Activated T-cell treated with anti-CD3 and anti-CD28 coated beads, Interleukin-2, amount 50 U/mL, for 48 hours (primary cell): ENCODE measurements around the gene ZNF460.
"Not testable (repeated sequence)": the region's sequence is repeated elsewhere in the genome, so short reads cannot be mapped to it uniquely, and the experiment has no call there.

Experiments
- DNase-seq, 2 experiments: peaks; one replicate each; pipeline ENCODE4 v3.0.0-alpha.2; 2020

Gene ZNF460

DNA sequence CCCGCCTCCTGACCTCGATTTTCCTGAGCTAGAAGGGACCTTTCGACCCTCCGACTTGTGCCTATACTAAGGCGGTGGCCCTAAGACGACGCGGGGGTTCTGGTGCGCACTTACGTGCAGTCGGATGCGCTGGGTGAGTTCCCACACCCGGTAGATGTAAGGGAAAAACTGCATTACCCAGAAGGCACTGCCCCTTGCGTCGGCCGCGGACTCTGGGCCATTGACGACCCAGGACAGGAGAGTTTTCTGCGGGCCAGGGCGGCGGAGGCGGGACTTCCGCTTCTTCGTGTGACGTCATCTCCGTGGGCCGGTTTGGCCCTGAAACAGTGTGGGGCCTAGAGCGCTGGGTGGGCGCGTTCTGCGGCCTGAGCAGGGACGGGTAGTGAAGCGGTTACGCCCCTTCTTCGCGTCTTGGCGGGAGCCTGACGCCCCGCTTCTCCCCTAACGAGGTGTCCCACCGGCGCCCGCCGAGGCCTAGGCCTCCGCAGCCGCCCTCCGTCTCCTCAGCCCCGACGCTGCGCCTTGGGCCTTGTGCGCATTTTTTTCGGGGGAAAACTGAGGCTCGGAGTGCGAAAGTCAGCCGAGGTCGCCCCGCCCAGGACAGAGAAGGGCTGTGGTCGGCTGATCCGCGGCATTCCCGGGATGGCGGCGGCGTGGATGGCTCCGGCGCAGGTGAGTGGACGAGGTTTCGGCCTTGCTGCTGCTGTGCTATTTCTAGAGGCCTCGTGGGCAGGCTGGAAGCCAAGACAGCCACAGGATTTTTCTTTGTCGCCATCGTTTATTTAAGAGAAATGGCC is at the start of gene ZNF460:
Gene ZNF460, plus strand, starts transcription at position 321 of the 797 bp plus-strand sequence. Its CDS starts 322 bp downstream, at position 643.
- peak; percentile 97 for DNase-seq

DNA sequence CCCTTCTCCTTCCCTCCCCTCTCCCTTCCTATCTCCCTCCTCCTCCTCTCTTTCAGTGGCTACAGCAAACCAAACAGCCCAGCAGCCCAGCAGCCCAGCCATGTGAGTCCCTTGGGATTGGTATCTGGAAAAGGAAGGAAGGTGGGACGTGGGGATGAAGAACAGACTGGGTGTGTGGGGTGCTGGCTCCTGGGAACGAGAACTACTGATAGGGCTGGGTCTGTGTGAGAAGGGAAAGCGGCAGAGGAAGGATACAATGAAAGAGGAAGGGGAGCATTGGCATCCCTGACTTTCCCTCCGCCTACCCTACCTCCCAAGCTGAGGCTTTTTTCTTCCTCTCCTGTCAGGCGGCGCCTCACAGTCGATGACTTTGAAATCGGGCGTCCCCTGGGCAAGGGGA is 48.6 kb upstream of the ZNF460 start:
- no peak for DNase-seq

GRCh38 chr19:57233207-57233606 is 47.1 kb upstream of the ZNF460 start:
- DNase-seq: no peak

DNA sequence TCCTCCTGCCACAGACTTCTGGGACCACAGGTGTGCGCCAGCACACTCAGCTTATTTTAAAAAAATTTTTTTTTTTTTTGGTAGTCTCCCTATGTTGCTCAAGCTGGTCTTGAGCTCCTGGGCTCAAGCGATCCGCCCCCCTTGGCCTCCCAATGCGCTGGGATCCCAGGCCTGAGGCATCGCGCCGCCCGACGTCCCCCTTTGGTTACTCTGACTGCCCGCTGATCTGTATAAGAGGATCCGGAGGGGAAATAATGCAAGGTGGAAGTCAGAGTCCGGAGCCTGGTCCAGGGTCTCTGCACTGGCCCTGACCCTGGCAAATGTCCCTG is 40.3 kb upstream of the ZNF460 start:
- DNase-seq: no peak

DNA sequence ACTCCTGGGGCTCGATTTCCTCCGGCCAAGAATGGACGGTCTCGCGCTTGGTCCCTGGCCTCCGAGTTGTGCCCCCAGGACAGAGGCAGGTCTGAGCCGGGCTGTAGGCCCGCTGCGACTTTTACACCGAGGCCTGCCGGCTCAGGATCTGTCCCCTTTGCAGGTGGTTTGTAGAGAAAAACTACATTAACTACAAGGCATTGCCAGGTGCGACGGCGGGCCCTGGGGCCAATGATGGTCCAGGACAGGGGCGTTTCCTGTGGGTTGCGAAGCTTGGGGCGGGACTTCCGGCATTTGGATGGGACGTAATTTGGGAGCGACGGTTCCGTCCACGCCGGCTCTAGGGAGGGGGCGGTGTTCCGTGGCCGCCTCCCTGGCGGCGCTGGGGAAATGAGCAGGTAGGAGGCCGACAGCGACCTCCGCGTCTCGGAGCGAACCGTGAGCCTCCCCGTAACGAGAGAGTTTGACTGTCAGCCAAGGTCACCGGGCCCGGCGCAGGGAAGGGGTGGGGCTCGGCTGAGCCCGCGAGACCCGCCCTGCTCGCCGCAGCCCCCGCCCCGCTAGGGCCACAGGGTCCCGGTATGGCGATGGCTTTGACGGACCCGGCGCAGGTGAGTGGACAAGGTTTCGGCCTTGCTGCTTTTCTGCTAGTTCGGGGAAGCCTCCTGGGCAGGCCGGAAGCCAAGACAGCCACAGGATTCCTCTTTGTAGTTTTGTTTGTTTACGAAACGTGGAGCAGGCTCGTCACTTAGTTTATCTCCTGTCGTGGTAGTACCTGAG is 39.8 kb upstream of the ZNF460 start, which contains the start of gene ZNF805:
Gene ZNF805, plus strand, starts transcription at position 322 of the 780 bp plus-strand sequence. Its CDS starts 260 bp downstream, at position 582.
- DNase-seq: peak; percentile 94 to 96

DNA sequence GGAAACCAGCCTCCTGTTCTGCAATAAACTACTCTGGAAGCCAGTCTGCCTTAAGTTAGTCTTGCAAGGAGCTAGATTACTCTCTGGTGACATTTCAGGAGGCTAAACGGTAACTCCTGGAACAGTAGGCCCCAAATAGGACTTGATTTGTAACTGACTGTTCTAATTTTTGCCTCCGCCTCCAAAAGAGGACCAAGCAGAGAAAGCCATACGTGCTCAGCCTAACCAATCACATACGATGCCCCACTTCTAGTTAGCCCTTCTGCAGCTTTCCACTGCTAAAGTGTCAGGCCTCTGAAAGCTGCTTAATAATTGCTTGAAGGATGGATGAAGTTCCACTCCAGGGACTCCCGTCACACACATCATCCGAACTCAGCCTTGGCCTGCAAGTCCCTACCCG is 39.1 kb upstream of the ZNF460 start:
- no peak for DNase-seq

DNA sequence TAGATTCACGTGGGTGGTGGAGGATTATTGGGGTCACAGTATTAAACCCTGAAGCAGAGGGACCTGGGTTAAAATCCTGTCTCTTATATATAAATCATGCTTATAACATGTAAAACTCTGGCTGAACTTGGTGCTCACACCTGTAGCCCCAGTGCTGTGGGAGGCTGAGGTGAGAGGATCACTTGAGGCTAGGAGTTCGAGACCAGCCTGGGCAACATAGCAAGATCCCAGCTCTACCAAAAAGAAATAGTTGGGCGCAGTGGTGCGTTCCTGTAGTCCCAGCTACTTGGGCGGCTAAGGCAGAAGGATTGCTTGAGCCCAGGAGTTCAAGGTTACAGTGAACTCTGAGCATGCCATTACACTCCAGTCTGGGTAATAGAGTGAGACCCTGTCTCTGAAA is 37.5 kb upstream of the ZNF460 start:
- DNase-seq: no peak

- no peak for DNase-seq
Measured at GRCh38 chr19:57244513-57244912, 35.8 kb upstream of the ZNF460 start.

DNA sequence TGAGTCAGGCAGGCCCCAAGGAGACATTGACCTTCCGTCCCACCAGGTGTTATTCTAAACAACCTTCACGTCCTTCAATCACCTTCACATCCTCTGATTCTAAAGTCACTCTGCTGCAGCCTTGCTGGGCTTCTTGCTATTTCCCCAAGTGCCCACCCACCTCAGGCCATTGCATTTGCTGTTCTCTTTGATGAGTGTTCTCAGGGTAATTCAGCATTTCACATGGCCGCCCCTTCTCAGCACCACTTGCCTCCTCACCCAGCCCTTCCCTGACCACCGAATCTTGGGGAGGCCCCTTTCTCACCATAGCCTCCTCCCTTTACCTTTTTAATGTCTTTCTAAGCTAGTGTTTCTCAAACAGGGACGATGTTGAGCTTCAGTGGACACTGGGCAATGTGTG is 35.2 kb upstream of the ZNF460 start:
- no peak for DNase-seq

GRCh38 chr19:57245959-57246358 is 34.3 kb upstream of the ZNF460 start:
- no peak for DNase-seq

- no peak for DNase-seq
Measured at GRCh38 chr19:57248646-57249045, 31.6 kb upstream of the ZNF460 start.

DNA sequence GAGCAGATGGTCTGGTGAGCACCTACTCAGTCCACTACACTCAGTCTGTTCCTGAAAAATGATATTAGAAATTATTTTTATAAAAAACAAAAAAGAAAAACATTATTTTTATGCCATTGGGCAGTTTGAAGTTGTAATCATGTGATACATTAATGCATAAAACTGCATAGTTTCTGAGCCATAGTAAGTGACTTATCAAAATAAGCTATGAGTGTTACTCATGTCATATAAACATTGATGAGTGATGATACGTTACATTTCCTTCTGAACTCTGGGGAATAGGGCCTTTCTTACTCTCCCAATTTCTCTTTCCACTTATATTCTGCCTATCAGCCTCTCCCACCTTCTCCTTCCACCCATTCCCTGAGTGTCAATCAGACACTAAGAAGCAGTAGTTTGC is 31.0 kb upstream of the ZNF460 start:
- no peak for DNase-seq

GRCh38 chr19:57253767-57254166 is 26.5 kb upstream of the ZNF460 start:
- DNase-seq: peak; percentile 22 to 39

DNA sequence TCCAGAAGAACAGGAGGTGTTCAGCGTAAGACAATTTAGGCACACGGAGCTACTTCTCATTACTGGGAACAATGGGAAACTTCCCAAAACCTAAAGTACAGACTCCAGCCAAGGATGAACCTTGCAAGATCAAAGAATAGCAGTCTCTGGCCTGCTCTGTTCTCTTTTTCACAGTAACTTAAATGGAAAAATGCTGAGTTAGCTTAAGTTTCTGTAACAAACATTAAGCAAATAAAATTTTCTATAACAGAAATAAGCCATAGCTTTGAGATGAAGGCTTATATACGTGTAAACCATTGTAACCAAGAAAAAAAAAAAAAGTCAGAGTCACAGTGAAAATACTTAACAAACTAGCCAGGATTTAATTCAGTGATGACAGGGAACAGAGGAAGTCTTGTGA is 18.2 kb upstream of the ZNF460 start:
- DNase-seq: no peak

- no peak for DNase-seq
Measured at GRCh38 chr19:57263244-57263741, 17.0 kb upstream of the ZNF460 start.

DNA sequence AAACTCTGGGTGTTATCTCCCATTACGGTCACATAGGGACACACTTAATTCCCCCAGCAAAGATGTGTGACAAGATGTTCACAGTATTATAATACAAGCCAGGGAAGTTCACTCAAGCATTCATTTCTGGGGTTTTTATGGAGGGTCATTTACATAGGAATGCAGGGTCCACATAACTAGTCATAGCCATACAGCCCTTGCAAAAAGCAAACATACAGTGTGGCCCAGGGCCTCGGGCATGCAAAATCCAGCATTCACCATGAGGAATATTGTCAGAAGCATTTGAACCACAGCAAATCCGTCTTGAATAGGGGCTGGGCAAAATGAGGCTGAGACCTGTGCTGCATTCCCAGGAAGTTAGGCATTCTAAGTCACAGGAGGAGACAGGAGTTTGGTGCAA is 13.0 kb upstream of the ZNF460 start:
- no peak for DNase-seq

DNA sequence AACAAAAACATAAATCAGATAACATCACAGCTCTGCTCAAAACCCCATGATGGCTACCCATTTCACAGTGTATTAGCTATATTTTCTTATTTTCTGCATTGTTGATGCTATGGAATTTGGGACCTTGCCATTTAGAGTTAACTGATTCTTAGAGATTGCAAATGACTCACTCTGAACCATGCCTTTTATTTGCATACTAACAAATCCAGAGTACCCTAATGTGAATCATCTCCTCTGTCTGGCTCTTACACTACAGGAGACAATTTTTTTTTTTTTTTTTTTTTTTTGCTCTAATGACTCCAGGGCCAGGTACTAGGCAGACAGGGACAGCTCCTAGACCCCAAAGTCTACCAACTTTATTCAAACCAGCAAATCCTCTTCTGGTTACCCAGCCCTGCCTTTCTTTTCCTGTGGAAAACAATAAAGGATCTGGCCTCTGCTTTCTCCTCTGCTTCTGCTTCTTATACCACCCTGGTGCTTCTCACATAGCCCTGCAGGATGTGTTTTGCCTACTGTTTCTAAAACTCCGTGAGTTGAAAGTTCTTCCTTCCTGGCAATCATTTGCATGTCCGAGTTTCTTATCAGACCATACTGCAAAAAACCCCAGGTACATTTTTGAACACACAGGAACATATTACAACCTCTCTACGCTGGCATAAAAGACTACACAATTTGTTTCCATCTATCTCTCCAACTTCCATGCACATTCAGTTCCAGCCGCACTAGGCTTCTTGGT is 10.6 kb upstream of the ZNF460 start:
- no peak for DNase-seq

- no peak for DNase-seq
Measured at GRCh38 chr19:57271280-57271679, 9.0 kb upstream of the ZNF460 start.

- DNase-seq: no peak
Measured at GRCh38 chr19:57273014-57273413, 7.3 kb upstream of the ZNF460 start.

GRCh38 chr19:57276430-57276829 is 3.9 kb upstream of the ZNF460 start:
- no peak for DNase-seq

DNA sequence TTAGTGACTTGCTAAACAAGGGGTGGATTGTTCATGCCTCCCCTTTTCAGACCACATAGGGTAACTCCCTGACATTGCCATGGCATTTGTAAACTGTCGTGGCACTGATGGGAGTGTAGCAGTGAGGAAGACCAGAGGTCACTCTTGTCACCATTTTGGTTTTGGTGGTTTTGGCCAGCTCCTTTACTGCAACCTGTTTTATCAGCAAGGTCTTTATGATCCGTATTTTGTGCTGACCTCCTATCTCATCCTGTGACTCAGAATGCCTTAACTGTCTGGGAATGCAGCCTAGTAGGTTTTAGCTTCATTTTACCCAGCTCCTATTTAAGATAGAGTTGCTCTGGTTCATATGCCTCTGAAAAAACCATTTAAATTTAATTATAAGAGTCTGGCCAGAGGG is 1.8 kb upstream of the ZNF460 start:
- not testable (repeated sequence) for DNase-seq

- peak; percentile 86 to 87 for DNase-seq
Measured at GRCh38 chr19:57279418-57280164, 694 bp upstream of the ZNF460 start.
